ENCODE results near the gene CENPVL3.
"Not testable (repeated sequence)": the region's sequence is repeated elsewhere in the genome, so short reads cannot be mapped to it uniquely, and the experiment has no call there.

The CENPVL3 gene

GRCh38 chrX:51618241-51619155, at the start of gene CENPVL3:
Gene CENPVL3, minus strand, starts transcription at chrX:51618912. Its CDS starts 39 bp downstream, at chrX:51618873.
- peak; percentile 10 for DNase-seq

GRCh38 chrX:51665981-51666380, 47.3 kb upstream of the CENPVL3 start:
- DNase-seq: no peak

- no peak for DNase-seq
Observed at GRCh38 chrX:51643377-51643776, 24.7 kb upstream of the CENPVL3 start.

GRCh38 chrX:51641421-51642021, 22.8 kb upstream of the CENPVL3 start:
- DNase-seq: peak; percentile 58

- DNase-seq: not testable (repeated sequence)
Observed at GRCh38 chrX:51636511-51636910, 17.8 kb upstream of the CENPVL3 start.

GRCh38 chrX:51614353-51615012, 4.2 kb downstream of the CENPVL3 start:
- peak; percentile 38 for DNase-seq

GRCh38 chrX:51608766-51609165, 9.9 kb downstream of the CENPVL3 start:
- no peak for DNase-seq

GRCh38 chrX:51608126-51608525, 10.6 kb downstream of the CENPVL3 start:
- DNase-seq: no peak

GRCh38 chrX:51606446-51606845, 12.3 kb downstream of the CENPVL3 start:
- no peak for DNase-seq

GRCh38 chrX:51598899-51599298, 19.8 kb downstream of the CENPVL3 start:
- DNase-seq: no peak

GRCh38 chrX:51571874-51572273, 46.8 kb downstream of the CENPVL3 start:
- no peak for DNase-seq

- DNase-seq: no peak
Observed at GRCh38 chrX:51569561-51569960, 49.2 kb downstream of the CENPVL3 start.

GRCh38 chrX:51568586-51568985, 50.1 kb downstream of the CENPVL3 start:
- no peak for DNase-seq

Measured in NCI-H1105 treated with DMSO at 0.1 percent for 48 hours (cell line).